Stimulated activated CD4-positive, alpha-beta T cell treated with anti-CD3 and anti-CD28 coated beads, Interleukin-15, amount 100 ng/mL, for 48 hours (primary cell): ENCODE data around the gene IL2.

Source experiments
- DNase-seq, 2 donors: peaks; one replicate each; pipeline ENCODE4 v3.0.0-alpha.2; 2020; ENCODE audit warnings: low read depth in 2 of 2

IL2 gene

DNA sequence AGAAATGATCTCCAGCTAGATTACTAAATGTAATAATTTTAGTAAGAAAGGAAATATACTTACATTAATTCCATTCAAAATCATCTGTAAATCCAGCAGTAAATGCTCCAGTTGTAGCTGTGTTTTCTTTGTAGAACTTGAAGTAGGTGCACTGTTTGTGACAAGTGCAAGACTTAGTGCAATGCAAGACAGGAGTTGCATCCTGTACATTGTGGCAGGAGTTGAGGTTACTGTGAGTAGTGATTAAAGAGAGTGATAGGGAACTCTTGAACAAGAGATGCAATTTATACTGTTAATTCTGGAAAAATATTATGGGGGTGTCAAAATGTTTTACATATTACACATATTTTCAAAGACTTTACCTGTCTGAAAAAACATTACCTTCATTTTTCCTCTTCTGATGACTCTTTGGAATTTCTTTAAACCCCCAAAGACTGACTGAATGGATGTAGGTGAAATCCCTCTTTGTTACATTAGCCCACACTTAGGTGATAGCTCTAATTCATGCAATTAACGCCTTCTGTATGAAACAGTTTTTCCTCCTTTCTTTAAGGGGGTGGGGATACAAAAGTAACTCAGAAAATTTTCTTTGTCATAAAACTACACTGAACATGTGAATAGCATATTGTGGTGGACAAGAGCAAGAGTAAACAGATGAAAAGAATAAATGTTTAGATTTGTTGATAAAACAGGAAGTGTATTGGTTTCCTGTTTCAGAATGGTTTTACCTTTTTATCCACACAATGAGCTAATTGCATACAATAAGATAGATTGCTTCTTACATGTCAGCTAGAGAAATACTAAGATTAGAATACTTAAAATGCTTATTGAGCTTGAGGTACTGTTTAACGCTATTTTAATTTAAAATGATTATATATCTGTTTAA is at the start of gene IL2:
TSS of gene IL2 (minus strand) at position 495 of the 886 bp plus-strand sequence. CDS start at position 210, 285 bp downstream.
- peak in 1 of 2 donors; percentile 4 for DNase-seq

GRCh38 chr4:122503214-122503613 is 46.7 kb upstream of the IL2 start:
- no peak for DNase-seq

- no peak for DNase-seq
Measured at GRCh38 chr4:122500852-122501501, 44.5 kb upstream of the IL2 start.

- DNase-seq, result no peak
Measured at GRCh38 chr4:122489061-122489460, 32.5 kb upstream of the IL2 start.

GRCh38 chr4:122483481-122483880 is 27.0 kb upstream of the IL2 start:
- no peak for DNase-seq

DNA sequence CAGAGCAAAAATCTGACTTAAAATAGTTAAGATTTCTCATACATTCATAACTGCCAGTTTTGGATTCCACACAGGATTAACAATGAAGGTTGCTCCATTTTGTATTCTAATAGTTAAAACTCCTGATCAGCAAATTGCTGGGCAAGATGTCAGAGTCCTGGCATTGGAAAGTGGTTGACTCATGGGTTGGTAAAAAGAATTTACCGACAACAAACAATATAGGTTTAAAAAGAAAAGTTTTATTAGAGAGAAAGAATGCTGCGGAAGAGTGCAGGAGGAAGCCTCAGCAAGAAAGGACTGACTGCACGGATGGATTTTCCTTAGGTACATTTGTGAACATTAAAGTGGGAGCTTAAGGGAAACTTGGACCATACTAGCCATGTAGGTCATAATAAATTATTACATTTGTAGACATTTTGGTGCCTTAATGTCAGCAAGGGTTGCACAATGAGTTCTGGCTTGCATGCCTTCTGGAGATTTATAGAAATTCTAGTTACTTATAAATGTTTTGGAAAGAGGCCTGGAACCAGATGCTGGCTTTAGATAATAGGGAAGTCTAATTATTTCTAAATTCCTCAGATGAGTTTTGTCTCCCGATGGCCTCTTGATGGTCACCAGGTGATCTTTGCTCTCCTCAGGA is 25.4 kb upstream of the IL2 start:
- DNase-seq, result no peak

GRCh38 chr4:122480655-122481487 is 24.3 kb upstream of the IL2 start:
- DNase-seq, result no peak

- no peak for DNase-seq
Measured at GRCh38 chr4:122479935-122480416, 23.5 kb upstream of the IL2 start.

DNA sequence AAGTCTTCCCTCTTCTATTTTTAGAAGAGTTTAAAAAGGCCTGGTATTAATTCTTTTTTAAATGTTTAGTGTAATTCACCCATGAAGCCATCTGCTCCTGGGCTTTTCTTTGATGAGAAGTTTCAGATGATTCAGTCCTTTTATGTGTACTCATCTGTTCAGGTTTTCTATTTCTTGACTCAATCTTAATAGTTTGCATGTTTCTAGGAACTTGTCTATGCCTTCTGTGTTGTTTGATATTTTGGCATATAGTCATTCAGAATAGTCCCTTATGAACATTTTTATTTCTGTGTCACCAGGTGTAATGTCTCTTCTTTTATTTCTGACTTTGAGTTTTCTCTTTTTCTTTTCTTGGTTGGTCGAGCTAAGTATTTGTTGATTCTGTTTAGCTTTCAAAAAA is 20.2 kb upstream of the IL2 start:
- no peak for DNase-seq

- no peak for DNase-seq
Measured at GRCh38 chr4:122476126-122476525, 19.6 kb upstream of the IL2 start.

DNA sequence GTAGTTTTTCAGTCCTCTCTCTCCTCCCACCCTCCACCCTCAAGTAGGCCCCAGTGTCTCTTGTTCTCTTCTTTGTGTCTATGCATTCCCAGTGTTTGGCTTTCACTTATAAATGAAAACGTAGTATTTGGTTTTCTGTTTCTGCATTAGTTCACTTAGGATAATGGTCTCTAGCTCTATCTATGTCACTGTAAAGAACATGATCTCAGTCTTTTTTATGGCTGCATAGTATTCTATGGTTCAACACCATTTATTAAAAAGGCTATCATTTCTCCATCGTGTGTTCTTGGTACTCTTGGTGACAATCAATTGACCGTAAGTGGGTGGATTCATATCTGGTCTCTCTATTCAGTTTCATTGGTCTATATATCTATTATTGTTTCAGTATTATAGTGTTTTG is 18.7 kb upstream of the IL2 start:
- DNase-seq, result no peak

DNA sequence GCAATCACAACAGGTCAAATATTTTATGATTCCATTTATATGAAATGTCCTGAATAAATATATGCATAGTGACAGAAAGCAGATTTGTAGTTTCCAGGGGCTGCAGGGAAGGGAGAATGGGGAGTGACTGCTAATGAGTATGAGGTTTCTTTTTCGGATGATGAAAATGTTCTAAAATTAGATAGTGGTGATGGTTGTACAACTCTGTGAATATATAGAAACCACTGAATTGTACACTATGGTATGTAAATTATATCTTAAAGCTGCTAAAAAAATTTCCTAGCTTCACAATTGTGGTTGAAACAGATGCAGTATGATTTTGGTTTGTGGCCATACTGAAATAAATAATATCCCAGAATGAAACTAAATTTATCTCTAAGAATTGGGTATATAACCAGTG is 12.9 kb upstream of the IL2 start:
- no peak for DNase-seq

- DNase-seq, result peak; percentile 25 to 44
Measured at GRCh38 chr4:122458625-122459024, 2.1 kb upstream of the IL2 start.

DNA sequence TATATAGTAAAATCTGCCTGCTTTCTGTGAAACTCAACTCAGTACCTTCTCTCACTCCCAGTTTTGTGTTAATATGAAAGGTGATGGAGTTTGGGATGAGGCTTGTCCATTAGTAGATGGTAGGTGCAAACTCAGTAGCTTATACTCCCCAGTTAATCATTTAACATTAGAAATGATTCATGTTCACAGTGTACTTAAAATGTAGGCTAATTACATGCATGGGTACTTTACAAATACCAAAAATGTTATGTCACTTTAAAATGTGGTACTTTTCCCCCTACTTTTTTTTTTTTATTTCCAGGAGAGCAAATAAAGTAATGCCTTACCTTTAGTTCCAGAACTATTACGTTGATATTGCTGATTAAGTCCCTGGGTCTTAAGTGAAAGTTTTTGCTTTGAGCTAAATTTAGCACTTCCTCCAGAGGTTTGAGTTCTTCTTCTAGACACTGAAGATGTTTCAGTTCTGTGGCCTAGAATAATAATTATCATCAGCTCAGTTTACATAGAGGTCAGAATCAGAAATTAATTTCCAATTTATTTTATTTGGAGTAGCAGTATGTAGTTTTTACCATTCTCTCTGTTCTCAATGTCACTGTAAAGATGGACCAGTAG is 3.0 kb downstream of the IL2 start:
- no peak for DNase-seq

GRCh38 chr4:122450847-122451246 is 5.7 kb downstream of the IL2 start:
- DNase-seq, result peak; percentile 8 to 10

DNA sequence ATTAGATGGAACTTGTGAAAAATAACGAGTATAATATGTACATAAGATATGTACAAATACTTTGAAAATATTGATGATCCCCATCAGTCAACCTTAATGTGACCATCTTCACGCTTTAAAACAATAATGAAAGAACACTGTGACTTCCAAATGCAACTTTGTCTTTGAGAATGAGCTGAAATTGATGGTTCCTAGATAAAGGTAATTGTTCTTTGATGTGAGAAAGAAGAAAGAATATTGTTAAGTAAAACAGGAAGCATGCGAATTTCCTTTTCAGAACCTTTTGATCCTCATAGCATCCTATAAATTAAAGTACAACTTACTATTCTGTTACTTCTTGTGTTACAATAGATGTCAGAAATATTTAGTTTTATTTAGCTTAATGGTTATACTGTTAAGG is 22.2 kb downstream of the IL2 start:
- DNase-seq, result no peak

DNA sequence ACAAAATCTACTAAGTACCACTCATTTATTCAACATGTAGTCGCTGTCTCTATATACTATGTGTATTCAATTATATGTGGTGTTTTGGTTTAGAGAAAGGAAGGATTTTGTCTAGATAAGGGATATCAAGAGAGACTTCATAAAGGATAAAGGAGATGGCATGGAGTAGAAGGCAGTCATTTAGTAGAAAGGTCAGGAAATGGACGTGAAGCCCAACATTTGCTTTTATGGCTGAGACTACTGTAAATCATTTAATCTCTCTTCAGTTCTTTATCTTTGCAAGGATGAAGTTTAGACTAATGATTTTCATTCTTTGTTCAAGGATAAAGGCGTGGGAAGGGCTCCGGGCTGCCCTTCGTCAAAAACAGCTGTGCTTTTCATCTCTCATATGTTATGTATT is 25.2 kb downstream of the IL2 start:
- DNase-seq, result no peak

DNA sequence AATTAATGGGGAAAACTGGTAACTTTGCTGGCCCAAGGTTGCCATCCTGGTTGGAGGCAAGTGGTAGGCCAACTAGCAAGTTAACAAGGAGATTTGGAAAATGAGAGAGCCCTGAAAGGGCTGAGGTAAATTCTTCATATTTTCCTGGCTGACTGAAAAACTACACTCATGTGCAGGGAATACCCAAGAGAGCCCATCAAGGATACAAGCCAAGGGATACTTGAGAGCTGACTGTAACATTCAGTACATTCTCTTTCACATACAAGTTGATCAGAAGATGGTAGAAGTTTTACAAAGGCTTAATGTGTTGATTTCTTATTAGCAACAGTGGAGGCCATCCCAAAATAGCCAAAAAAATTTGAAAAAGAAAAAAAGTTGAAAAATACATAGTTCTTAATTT is 33.3 kb downstream of the IL2 start:
- DNase-seq, result no peak

DNA sequence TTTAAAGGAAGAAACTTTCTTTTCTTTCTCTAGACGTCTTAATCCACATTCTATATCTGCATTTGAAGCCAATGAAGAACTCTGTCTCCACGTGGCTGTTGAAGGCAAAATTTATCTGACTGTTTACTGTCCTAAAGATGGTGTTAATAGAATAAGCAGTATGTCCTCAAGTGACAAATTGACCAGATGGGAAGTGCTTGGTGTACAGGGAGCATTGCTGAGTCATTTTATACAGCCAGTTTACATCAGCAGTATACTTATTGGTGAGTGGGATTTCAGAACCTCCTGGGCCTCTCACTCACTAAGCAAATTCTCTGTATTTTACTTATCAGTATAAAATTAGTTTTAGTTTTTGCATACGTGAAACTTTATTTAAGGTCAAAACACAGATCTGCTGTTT is 44.0 kb downstream of the IL2 start:
- DNase-seq, result no peak

DNA sequence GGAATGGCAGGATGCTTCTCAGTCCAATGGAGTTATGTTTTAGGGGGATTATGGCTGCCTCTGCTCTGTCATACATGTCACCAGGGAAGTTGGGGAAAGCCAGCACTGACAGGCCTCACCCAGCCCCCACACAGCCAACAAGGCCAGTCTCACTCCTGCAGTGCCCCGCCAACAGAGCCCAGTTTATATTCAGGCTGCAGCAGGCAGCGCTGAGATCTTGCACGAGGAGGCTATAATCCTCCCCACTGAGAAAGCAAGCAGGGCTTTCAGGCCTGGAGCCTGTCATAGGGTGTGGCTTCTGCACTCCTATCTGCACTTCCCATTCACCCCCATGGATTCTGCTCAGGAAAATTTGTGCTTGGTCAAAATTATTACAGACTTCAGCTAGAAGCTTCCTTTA is 52.7 kb downstream of the IL2 start:
- DNase-seq, result no peak
